Stomach (tissue), 4 donors: ENCODE data around the gene ARL6IP4.

ENCODE experiments used
- POLR2A ChIP-seq, 4 donors: fragments of 450-650 bp; IDR thresholded peaks; one replicate each; pipeline ENCODE4 v1.6.1; 2016; ENCODE audit warnings: antibody characterized with exemption in 4 of 4, control low read depth in 2 of 4, mild to moderate bottlenecking in 1 of 4, moderate library complexity in 1 of 4
- TF ChIP-seq, protein P1 (sequence below), 7 experiments: fragments of 450-650 bp in 4 of 7; fragments of 200-600 bp in 3 of 7; sonication (generic) in 3 of 7; IDR thresholded peaks; one replicate each; pipeline ENCODE4 v1.5.1; 2016 to 2019; ENCODE audit warnings: antibody characterized with exemption in 7 of 7, control low read depth in 2 of 7, mild to moderate bottlenecking in 1 of 7

DNA sequence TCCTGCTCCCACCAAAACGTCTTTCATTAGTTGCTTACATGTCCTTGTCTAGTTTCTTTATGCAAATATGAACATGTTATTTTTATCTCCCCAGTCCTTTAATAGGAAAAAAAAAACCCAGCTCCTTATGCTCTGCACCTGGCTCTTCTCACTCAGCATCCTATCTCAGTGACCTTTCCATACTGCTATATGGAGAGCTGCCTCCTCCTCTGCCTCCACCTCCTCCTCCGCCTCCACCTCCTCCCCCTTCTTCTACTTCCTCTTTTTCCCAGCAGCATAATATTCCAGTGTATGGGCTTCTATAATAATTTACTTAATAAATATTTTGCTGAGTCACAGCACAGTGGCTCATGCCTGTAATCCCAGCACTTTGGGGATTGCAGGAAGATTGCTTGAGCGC, 45.8 kb upstream of the ARL6IP4 start:
- TF ChIP-seq, protein P1, sequence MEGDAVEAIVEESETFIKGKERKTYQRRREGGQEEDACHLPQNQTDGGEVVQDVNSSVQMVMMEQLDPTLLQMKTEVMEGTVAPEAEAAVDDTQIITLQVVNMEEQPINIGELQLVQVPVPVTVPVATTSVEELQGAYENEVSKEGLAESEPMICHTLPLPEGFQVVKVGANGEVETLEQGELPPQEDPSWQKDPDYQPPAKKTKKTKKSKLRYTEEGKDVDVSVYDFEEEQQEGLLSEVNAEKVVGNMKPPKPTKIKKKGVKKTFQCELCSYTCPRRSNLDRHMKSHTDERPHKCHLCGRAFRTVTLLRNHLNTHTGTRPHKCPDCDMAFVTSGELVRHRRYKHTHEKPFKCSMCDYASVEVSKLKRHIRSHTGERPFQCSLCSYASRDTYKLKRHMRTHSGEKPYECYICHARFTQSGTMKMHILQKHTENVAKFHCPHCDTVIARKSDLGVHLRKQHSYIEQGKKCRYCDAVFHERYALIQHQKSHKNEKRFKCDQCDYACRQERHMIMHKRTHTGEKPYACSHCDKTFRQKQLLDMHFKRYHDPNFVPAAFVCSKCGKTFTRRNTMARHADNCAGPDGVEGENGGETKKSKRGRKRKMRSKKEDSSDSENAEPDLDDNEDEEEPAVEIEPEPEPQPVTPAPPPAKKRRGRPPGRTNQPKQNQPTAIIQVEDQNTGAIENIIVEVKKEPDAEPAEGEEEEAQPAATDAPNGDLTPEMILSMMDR (IDR thresholded peaks at IDR 0.05), result no peak
- no peak for TF ChIP-seq POLR2A (IDR thresholded peaks at IDR 0.05)
